Measurements from ENCODE around the gene JMJD6.

Gene JMJD6

GRCh38 chr17:76716146-76716838 is 10.1 kb downstream of the JMJD6 start:
- no peak for TF ChIP-seq SPI1 (IDR thresholded peaks at IDR 0.05; ENCODE audit: borderline replicate concordance, low read depth)
- TF ChIP-seq GABPA (IDR thresholded peaks at IDR 0.05; ENCODE audit: low read depth) = peak; percentile 34; the same call in 1 of the 2 replicates
- TF ChIP-seq POLR2AphosphoS5 (IDR thresholded peaks at IDR 0.05; ENCODE audit: low read depth) = peak; percentile 96
- H3K27me3 ChIP-seq (ENCODE audit: insufficient read depth, poor library complexity, severe bottlenecking) = no peaks in the 10 kb centered on the region
- peak overlapping the region; percentile 80 for H3K27ac ChIP-seq (replicated peaks)
- no peak overlapping the region for H3K4me3 ChIP-seq (replicated peaks; ENCODE audit: insufficient read depth, low read length)
- DNase-seq (ENCODE audit: low read depth in 1 of 2, low spot score in 1 of 2) = peak; percentile 99

- Histone ChIP-seq H3K27me3 (ENCODE audit: insufficient read depth, poor library complexity, severe bottlenecking) (no peaks in the 10 kb centered on the region), H3K27ac (replicated peaks) (peak overlapping the region; percentile 76), H3K4me3 (replicated peaks; ENCODE audit: insufficient read depth, low read length) (no peak overlapping the region)
- no peak for DNase-seq (ENCODE audit: low read depth in 1 of 2, low spot score in 1 of 2)
- TF ChIP-seq CTCF (IDR thresholded peaks at IDR 0.05; ENCODE audit: insufficient read depth, low read length) (no peak), SPI1 (IDR thresholded peaks at IDR 0.05; ENCODE audit: borderline replicate concordance, low read depth) (no peak), GABPA (IDR thresholded peaks at IDR 0.05; ENCODE audit: low read depth) (no peak), POLR2AphosphoS5 (IDR thresholded peaks at IDR 0.05; ENCODE audit: low read depth) (no peak), REST (IDR thresholded peaks at IDR 0.05; ENCODE audit: insufficient replicate concordance, low read depth) (no peak)
Measured at GRCh38 chr17:76715496-76715830, 10.9 kb downstream of the JMJD6 start.

- H3K27ac ChIP-seq (replicated peaks) = peak overlapping the region; percentile 76
- H3K27me3 ChIP-seq (ENCODE audit: insufficient read depth, poor library complexity, severe bottlenecking) = no peaks in the 10 kb centered on the region
- no peak overlapping the region for H3K4me3 ChIP-seq (replicated peaks; ENCODE audit: insufficient read depth, low read length)
- DNase-seq (ENCODE audit: low read depth in 1 of 2, low spot score in 1 of 2) = peak in 1 of 2 experiments; percentile 77
- no peak for TF ChIP-seq REST (IDR thresholded peaks at IDR 0.05; ENCODE audit: insufficient replicate concordance, low read depth)
- TF ChIP-seq CTCF (IDR thresholded peaks at IDR 0.05; ENCODE audit: insufficient read depth, low read length) = peak; percentile 66
- TF ChIP-seq SPI1 (IDR thresholded peaks at IDR 0.05; ENCODE audit: borderline replicate concordance, low read depth) = no peak
Measured at GRCh38 chr17:76714822-76715495, 11.4 kb downstream of the JMJD6 start.

- Histone ChIP-seq H3K4me3 (replicated peaks; ENCODE audit: insufficient read depth, low read length) (no peak overlapping the region), H3K27me3 (ENCODE audit: insufficient read depth, poor library complexity, severe bottlenecking) (no peaks in the 10 kb centered on the region), H3K27ac (replicated peaks) (peak overlapping the region; percentile 76)
- no peak for DNase-seq (ENCODE audit: low read depth in 1 of 2, low spot score in 1 of 2)
- TF ChIP-seq POLR2AphosphoS5 (IDR thresholded peaks at IDR 0.05; ENCODE audit: low read depth) = no peak
- TF ChIP-seq GABPA (IDR thresholded peaks at IDR 0.05; ENCODE audit: low read depth) = no peak
- no peak for TF ChIP-seq CTCF (IDR thresholded peaks at IDR 0.05; ENCODE audit: insufficient read depth, low read length)
- TF ChIP-seq SPI1 (IDR thresholded peaks at IDR 0.05; ENCODE audit: borderline replicate concordance, low read depth) = no peak
- no peak for TF ChIP-seq REST (IDR thresholded peaks at IDR 0.05; ENCODE audit: insufficient replicate concordance, low read depth)
Measured at GRCh38 chr17:76714336-76714735, 12.1 kb downstream of the JMJD6 start.

Data from HL-60 (cell line).